Measurements from ENCODE around the gene PBX3.

DNA sequence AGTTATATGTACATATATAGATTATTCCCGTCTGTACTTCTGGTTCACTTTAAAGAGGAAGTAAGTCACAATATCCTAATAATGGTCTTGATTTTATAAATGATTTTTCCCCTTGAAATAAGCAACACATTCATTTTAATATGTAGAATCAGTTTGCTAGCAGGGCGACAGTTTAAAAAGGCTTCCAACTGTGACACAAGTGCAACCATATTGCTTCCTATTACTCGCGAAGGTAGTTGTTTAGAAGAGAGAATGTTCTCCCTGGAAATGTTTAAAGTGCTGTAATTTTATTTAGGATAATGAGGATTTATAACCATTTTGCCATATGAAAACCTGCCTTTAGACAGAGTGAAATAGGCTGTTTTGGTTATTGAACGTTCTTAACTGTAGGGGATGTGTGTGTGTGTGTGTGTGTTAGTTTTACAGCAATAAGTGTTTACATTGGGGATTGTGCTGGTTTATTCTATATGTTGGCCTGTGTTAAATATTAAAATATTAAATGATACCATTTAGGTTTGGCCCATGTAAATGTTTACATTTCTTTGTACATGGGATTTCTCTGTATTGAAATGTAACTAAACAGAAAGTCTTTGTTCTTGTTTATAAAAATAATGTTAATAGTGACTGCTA, 138.3 kb downstream of the PBX3 start:
- TF ChIP-seq, protein P1, sequence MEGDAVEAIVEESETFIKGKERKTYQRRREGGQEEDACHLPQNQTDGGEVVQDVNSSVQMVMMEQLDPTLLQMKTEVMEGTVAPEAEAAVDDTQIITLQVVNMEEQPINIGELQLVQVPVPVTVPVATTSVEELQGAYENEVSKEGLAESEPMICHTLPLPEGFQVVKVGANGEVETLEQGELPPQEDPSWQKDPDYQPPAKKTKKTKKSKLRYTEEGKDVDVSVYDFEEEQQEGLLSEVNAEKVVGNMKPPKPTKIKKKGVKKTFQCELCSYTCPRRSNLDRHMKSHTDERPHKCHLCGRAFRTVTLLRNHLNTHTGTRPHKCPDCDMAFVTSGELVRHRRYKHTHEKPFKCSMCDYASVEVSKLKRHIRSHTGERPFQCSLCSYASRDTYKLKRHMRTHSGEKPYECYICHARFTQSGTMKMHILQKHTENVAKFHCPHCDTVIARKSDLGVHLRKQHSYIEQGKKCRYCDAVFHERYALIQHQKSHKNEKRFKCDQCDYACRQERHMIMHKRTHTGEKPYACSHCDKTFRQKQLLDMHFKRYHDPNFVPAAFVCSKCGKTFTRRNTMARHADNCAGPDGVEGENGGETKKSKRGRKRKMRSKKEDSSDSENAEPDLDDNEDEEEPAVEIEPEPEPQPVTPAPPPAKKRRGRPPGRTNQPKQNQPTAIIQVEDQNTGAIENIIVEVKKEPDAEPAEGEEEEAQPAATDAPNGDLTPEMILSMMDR (IDR thresholded peaks at IDR 0.05) = no peak
- no peak for TF ChIP-seq POLR2A (IDR thresholded peaks at IDR 0.05)
